HG03342 (cell line): Measurements from ENCODE around the gene SERPINI1.

Experiments used
- ATAC-seq: cut with Tn5 transposase; IDR thresholded peaks from one replicate; pipeline ENCODE4 v1.9.1; 2021; ENCODE audit warnings: mild to moderate bottlenecking, moderate library complexity; ENCODE audit not compliant: unreplicated experiment

The SERPINI1 gene

GRCh38 chr3:167843481-167843880, 108.0 kb downstream of the SERPINI1 start:
- ATAC-seq, result no peak

GRCh38 chr3:167843886-167844285, 108.4 kb downstream of the SERPINI1 start:
- ATAC-seq, result peak; percentile 50

DNA sequence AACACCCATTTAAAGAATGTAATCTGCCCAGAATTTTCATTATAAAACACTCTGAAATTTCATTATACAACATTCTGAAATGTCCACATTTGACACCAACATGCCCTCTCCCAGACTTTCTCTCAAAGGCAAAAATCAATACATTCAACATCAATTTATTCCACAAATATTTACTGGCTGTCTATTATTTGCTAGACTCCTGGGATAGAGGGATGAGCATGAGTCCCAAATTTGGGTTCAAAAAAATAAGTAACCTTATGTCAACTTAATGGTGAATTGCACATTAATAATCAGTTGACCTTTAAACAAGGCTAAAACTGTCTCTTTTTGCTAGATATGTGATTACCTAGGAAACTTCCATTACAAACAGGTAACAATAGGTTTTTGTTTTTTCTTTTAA, 109.0 kb downstream of the SERPINI1 start:
- ATAC-seq, result no peak

- no peak for ATAC-seq
Measured at GRCh38 chr3:167851171-167851570, 115.7 kb downstream of the SERPINI1 start.

DNA sequence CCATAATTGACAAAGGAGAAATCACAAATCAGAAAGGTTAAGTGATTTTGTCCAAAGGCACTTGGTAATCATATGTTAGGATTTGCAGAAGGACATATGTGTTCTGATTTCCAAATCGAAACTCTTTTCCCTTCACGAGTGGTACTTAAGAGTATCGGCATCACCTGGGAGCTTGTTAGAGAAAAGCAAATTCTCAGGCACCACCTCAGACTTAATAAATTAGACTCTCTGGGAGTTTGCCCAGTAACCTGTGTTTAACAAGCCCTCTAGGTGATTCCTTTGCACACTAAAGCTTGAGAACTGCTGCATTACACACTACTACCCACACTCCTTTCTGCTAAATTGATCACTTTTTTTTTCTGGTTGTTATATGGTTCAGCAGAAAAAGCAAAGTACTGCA, 116.2 kb downstream of the SERPINI1 start:
- ATAC-seq, result no peak

DNA sequence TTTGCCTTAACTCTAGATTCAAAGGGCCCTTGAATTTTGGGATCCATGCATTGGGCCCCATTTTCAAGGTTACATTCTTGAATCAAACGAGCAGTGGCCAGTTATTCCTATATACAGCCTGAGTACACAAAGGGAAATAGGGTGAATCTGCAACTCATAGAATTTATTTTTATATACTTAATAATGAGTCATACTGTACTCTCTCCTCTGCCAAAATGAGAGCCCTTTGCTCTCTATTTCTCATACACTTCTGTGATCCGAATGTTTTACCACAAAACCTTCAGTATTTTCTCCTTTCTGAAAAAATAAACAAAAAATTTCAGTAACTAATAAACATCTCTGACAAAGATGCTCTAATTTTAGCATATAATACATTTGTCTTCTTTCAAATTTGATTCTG, 116.7 kb downstream of the SERPINI1 start:
- no peak for ATAC-seq

DNA sequence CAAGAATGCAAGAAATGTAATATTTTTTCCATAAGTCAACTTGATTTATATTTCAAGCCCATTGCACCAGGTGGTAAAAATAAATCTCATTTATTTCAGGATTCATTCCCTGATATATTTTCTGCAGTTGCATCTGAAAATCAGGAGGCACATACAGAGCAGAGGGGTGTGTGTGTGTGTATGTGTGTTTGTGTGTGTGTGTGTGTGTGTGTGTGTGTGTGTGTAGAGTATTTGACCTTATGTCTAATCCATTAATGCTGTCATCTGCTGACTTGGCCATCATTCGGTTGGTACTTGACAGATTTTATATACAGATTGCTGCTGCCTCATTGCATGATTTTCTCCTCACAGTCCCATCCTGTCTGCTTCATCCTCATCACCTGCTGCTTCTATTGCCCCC, 118.5 kb downstream of the SERPINI1 start:
- ATAC-seq, result no peak

GRCh38 chr3:167854846-167855245, 119.3 kb downstream of the SERPINI1 start:
- no peak for ATAC-seq

DNA sequence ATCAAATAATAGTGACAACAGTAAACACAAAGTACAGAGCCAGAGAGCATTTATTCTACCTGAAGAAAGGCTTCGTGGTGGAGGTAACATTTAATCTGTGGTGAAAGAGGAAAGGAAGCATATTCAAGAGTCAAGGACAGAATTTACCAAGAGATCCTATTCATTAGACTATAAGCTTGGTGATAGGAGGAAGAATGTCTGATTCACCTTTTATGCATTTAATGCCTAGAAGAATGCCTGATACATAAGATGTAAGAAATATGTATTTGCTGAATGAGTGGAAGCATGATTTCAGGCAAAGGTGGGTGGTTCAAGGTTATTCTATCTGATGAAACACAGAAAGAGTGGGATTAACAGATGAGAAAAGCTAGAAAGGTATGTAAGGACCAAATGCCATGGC, 119.8 kb downstream of the SERPINI1 start:
- no peak for ATAC-seq

- ATAC-seq, result no peak
Measured at GRCh38 chr3:167858865-167859264, 123.3 kb downstream of the SERPINI1 start.

- ATAC-seq, result no peak
Measured at GRCh38 chr3:167859610-167860009, 124.1 kb downstream of the SERPINI1 start.

DNA sequence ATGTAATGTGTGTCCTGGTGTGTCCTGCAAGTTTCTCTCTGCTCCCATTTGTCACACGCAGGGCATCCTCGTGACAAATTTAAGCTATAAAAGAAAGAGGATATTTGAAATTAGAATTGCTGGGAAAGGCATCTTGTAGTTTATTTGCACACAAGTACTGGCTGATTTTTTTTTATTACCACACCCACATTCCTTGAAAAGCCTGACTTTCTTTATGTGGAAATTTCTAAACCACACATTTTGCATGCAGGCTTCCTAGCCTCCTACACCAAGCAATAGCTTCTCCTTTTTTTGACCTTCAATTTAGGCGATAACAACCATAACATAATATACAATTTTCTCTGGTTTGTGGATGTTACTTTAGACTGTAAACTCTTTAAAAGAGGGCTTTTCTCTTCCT, 126.1 kb downstream of the SERPINI1 start:
- no peak for ATAC-seq

- no peak for ATAC-seq
Measured at GRCh38 chr3:167862104-167862730, 126.7 kb downstream of the SERPINI1 start.

- no peak for ATAC-seq
Measured at GRCh38 chr3:167863811-167864551, 128.5 kb downstream of the SERPINI1 start.

DNA sequence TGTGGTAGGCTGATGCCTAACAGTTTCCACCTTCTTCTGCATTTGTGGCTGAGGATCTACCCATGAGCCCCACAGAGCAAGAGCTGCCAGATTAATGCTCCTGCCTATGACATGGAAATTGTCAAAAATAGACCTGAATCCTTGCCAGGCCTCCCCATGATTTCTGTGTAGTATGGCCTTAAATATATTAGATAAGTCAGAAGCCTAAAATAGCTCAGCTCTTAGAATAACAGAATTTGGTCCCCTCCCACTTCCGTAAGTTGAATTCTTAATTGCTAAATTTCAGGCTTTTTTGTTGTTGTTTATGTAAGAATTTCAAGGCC, 129.0 kb downstream of the SERPINI1 start:
- no peak for ATAC-seq

DNA sequence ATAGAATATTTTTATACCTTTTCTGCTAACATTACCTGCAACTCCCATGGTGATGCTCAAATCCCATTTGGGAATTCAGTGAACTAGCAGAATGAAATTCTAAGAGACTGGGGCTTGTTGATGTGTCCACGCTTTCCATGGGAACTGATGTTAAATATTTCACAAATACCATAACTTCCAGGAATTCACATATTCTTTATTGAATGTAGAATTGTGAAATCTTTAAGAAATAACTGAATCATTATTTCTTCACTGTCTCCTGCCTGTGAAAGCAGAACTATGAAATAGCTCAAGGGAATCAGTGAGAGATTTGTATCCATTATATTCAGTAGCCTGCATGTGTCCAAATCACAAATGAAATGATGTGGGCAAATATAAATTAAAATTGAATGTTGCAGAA, 130.8 kb downstream of the SERPINI1 start:
- no peak for ATAC-seq

GRCh38 chr3:167867981-167868380, 132.5 kb downstream of the SERPINI1 start:
- no peak for ATAC-seq

GRCh38 chr3:167870181-167870580, 134.7 kb downstream of the SERPINI1 start:
- ATAC-seq, result no peak

DNA sequence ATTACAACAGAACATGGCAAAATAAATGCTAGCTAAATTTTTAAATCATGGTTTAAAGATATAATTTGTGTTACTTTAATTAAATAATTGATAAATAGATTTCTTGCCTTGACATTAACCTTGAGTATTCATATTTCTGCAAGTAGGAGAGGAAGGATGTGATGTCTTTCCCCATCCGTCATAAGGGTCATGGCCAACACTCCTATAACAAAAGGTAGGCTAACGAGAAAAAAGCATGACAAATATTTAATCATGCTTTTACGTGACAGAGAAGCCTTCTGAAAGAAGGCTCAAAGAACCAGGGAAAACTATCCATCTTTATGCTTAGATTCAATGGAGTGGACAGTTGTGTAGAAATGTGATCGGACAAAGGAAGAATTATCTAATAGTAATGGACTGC, 135.2 kb downstream of the SERPINI1 start:
- no peak for ATAC-seq

- no peak for ATAC-seq
Measured at GRCh38 chr3:167872032-167872431, 136.5 kb downstream of the SERPINI1 start.

- ATAC-seq, result no peak
Measured at GRCh38 chr3:167872941-167873340, 137.4 kb downstream of the SERPINI1 start.

- no peak for ATAC-seq
Measured at GRCh38 chr3:167874671-167875372, 139.3 kb downstream of the SERPINI1 start.
